Smooth muscle cell (in vitro differentiated cells): Measurements from ENCODE around the gene PKP1. TPM values are rescaled to one million over a fixed set of nuclear protein-coding genes. Genes with fewer than 3 reads are reported as not detected.

ENCODE experiments used
- DNase-seq: peaks from one replicate; lab custom pipeline; 2025; ENCODE audit not compliant: unreplicated experiment; lab: John Stamatoyannopoulos, UW
- H2AFZ ChIP-seq: fragments of 200-600 bp; sonication (generic); 2 replicates; pipeline ENCODE4 v1.6.0; 2016; ENCODE audit warnings: antibody characterized with exemption, low read depth, mild to moderate bottlenecking
- H3F3A ChIP-seq: fragments of 200-600 bp; sonication (generic); 2 replicates; pipeline ENCODE4 v1.6.0; 2017; ENCODE audit warnings: antibody characterized with exemption, low read depth
- H3K27ac ChIP-seq: fragments of 200-600 bp; sonication (generic); 2 replicates; pipeline ENCODE4 v1.5.1; 2016; ENCODE audit warnings: low read depth, mild to moderate bottlenecking
- H3K27me3 ChIP-seq: fragments of 200-600 bp; sonication (generic); 2 replicates; pipeline ENCODE4 v1.6.1; 2016; ENCODE audit warnings: low read depth, mild to moderate bottlenecking
- H3K36me3 ChIP-seq: fragments of 200-600 bp; sonication (generic); 2 replicates; pipeline ENCODE4 v1.5.1; 2016; ENCODE audit warnings: low read depth
- H3K4me1 ChIP-seq: fragments of 200-600 bp; sonication (generic); 2 replicates; pipeline ENCODE4 v1.5.1; 2016; ENCODE audit warnings: low read depth
- H3K4me2 ChIP-seq: fragments of 200-600 bp; sonication (generic); 2 replicates; pipeline ENCODE4 v1.6.0; 2016; ENCODE audit warnings: mild to moderate bottlenecking
- H3K4me3 ChIP-seq: fragments of 200-600 bp; sonication (generic); 2 replicates; pipeline ENCODE4 v1.5.1; 2016; ENCODE audit warnings: mild to moderate bottlenecking
- H3K79me2 ChIP-seq: fragments of 200-600 bp; sonication (generic); 2 replicates; pipeline ENCODE4 v1.6.0; 2016; ENCODE audit warnings: low read depth, mild to moderate bottlenecking
- H3K9ac ChIP-seq: fragments of 200-600 bp; sonication (generic); 2 replicates; pipeline ENCODE4 v1.6.0; 2016; ENCODE audit warnings: low read depth
- H3K9me3 ChIP-seq: fragments of 200-600 bp; sonication (generic); replicated peaks from 2 replicates; pipeline ENCODE4 v1.5.1; 2016; ENCODE audit warnings: low read depth
- H4K20me1 ChIP-seq: fragments of 200-600 bp; sonication (generic); 2 replicates; pipeline ENCODE4 v1.6.0; 2016; ENCODE audit warnings: low read depth
- WGBS: methylation state at CpG from one replicate; pipeline ENCODE4 v1.1.7; 2016; ENCODE audit warnings: low lambda C conversion rate; 5-methylcytosine and 5-hydroxymethylcytosine counted together
- polyA plus RNA-seq: library from polyadenylated mRNA; unstranded; fragments of >200 nt; fragmentation: Nextera tagmentation; extraction: Ambion mirVana; gene quantifications from 2 replicates; pipeline ENCODE4 v1.2.1, GENCODE V29; 2016
- total RNA-seq: library from RNA; depleted of rRNA; stranded (reverse); fragments of >200 nt; gene quantifications from 2 replicates; pipeline ENCODE4 v1.2.3, GENCODE V29; 2014
- TF ChIP-seq, protein P1 (sequence below): fragments of 200-600 bp; sonication (generic); IDR thresholded peaks from 2 replicates; pipeline ENCODE4 v1.5.1; 2017; ENCODE audit warnings: borderline replicate concordance, mild to moderate bottlenecking, antibody characterized with exemption; ENCODE audit not compliant: insufficient read depth, poor library complexity, severe bottlenecking

The PKP1 gene
- total and polyA plus RNA-seq, 2 experiments from 2014 or later: 26.9 to 52.5 TPM

DNA sequence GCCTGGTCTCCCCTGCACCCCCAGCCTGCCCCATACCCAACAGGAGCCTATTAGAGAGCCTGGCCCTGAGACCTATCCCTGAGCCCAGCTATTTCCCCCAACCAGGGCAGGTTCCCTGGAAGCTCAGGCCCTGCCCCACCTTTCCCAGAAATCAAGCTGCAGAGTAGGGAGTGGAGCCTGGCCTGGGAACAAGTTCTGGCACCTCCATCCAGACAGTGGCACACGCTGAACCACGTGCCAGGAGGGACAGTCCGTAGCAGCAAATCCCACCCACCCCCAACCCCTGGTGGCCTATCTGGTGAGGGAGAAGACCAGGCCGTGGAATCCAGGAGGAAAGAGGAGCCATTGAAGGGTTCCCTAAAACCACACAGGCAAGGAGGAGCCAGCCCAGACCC is 71.6 kb downstream of the PKP1 start:
- no peak overlapping the region for H3K27ac ChIP-seq
- no peaks in the 10 kb centered on the region for H3K36me3 ChIP-seq
- H2AFZ ChIP-seq: no peak overlapping the region
- 80% methylated on average over 4 of the region's 4 CpGs for WGBS
- H3K4me1 ChIP-seq: no peaks in the 10 kb centered on the region
- H3K9me3 ChIP-seq: no peaks in the 10 kb centered on the region
- no peaks in the 10 kb centered on the region for H3K27me3 ChIP-seq
- H3K79me2 ChIP-seq: no peaks in the 10 kb centered on the region
- no peaks in the 10 kb centered on the region for H3F3A ChIP-seq
- TF ChIP-seq, protein P1, sequence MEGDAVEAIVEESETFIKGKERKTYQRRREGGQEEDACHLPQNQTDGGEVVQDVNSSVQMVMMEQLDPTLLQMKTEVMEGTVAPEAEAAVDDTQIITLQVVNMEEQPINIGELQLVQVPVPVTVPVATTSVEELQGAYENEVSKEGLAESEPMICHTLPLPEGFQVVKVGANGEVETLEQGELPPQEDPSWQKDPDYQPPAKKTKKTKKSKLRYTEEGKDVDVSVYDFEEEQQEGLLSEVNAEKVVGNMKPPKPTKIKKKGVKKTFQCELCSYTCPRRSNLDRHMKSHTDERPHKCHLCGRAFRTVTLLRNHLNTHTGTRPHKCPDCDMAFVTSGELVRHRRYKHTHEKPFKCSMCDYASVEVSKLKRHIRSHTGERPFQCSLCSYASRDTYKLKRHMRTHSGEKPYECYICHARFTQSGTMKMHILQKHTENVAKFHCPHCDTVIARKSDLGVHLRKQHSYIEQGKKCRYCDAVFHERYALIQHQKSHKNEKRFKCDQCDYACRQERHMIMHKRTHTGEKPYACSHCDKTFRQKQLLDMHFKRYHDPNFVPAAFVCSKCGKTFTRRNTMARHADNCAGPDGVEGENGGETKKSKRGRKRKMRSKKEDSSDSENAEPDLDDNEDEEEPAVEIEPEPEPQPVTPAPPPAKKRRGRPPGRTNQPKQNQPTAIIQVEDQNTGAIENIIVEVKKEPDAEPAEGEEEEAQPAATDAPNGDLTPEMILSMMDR: no peak
- no peak overlapping the region for H3K9ac ChIP-seq
- no peaks in the 10 kb centered on the region for H4K20me1 ChIP-seq
- H3K4me2 ChIP-seq: no peak overlapping the region
- H3K4me3 ChIP-seq: no peak overlapping the region
- no peak for DNase-seq

DNA sequence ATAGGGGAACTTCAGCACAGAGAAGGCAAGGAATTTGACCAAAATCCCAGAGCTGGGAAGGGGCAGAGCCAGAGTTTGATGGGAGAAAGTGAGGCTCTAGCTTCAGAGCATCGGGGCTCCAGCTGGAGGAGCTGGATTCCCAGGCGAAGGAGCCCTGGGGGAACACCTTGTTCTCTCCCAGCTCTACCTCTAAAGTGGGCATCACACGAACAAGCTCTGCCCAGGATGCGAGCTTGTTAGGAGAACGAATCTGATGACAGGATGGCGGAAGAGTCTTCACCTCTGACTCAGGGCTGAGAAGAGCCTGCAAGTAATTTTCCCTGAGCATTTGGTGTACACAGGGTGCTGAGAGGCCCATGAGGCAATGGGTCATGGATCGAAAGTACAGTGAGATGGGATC is 72.2 kb downstream of the PKP1 start:
- H3K27me3 ChIP-seq: no peaks in the 10 kb centered on the region
- H3K9me3 ChIP-seq: no peaks in the 10 kb centered on the region
- H2AFZ ChIP-seq: no peak overlapping the region
- no peak overlapping the region for H3K9ac ChIP-seq
- TF ChIP-seq, protein P1: no peak
- DNase-seq: no peak
- no peaks in the 10 kb centered on the region for H3K36me3 ChIP-seq
- no peak overlapping the region for H3K27ac ChIP-seq
- H3K79me2 ChIP-seq: no peaks in the 10 kb centered on the region
- H3K4me2 ChIP-seq: no peak overlapping the region
- H3K4me1 ChIP-seq: no peaks in the 10 kb centered on the region
- WGBS: 91% methylated on average over 7 of the region's 7 CpGs
- H4K20me1 ChIP-seq: no peaks in the 10 kb centered on the region
- H3F3A ChIP-seq: no peaks in the 10 kb centered on the region
- H3K4me3 ChIP-seq: no peak overlapping the region

DNA sequence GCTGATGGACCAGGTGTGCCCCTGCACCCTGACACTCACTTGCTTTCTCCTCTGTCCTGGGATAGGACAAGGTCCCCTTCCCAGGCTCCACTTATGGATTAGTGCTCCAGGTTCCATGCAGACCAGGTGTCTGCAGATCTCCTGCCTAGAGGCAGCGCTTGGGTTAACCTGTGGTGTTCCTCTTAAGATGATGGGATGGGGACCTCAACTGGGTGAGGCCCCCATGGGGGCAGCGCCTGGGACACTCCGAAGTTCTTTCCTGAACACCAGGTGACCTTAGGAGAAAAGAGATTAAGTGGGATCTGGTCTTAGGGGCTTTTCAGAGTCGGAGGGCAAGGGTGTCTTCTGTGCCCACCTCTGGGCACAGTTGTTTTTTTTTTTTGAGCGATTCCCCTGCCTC is 72.9 kb downstream of the PKP1 start:
- no peaks in the 10 kb centered on the region for H3K4me1 ChIP-seq
- no peak overlapping the region for H3K27ac ChIP-seq
- H3K27me3 ChIP-seq: no peaks in the 10 kb centered on the region
- TF ChIP-seq, protein P1: no peak
- H3K9ac ChIP-seq: no peak overlapping the region
- H3K79me2 ChIP-seq: no peaks in the 10 kb centered on the region
- no peaks in the 10 kb centered on the region for H4K20me1 ChIP-seq
- DNase-seq: no peak
- WGBS: 97% methylated on average over 5 of the region's 5 CpGs
- no peaks in the 10 kb centered on the region for H3K9me3 ChIP-seq
- H2AFZ ChIP-seq: no peak overlapping the region
- H3F3A ChIP-seq: no peaks in the 10 kb centered on the region
- no peak overlapping the region for H3K4me2 ChIP-seq
- no peaks in the 10 kb centered on the region for H3K36me3 ChIP-seq
- no peak overlapping the region for H3K4me3 ChIP-seq

DNA sequence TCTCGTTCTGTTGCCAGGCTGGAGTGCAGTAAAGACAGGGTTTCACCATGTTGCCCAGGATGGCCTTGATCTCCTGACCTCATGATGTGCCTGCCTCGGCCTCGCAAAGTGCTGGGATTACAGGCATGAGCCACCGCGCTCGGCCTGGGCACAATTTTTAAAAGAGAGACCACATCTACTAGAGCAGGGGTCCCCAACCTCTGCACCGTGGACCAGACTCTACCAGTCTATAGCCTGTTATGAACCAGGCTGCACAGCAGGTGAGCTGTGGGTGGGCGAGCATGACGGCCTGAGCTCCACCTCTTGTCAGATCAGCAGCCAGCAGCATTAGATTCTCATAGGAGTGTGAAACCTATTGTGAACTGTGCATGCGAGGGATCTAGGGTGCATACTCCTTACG is 73.4 kb downstream of the PKP1 start:
- Histone ChIP-seq H2AFZ (no peak overlapping the region), H3K4me1 (no peaks in the 10 kb centered on the region), H3K9me3 (no peaks in the 10 kb centered on the region), H3K36me3 (no peaks in the 10 kb centered on the region), H3K79me2 (no peaks in the 10 kb centered on the region), H4K20me1 (no peaks in the 10 kb centered on the region), H3K27me3 (no peaks in the 10 kb centered on the region), H3K4me2 (no peak overlapping the region), H3F3A (no peaks in the 10 kb centered on the region), H3K4me3 (no peak overlapping the region), H3K9ac (no peak overlapping the region), H3K27ac (no peak overlapping the region)
- no peak for DNase-seq
- TF ChIP-seq, protein P1: no peak
- WGBS: 92% methylated on average over 11 of the region's 11 CpGs
